NT2/D1 (cell line): ENCODE results near the gene ABI2.
"Not testable (repeated sequence)": the region's sequence is repeated elsewhere in the genome, so short reads cannot be mapped to it uniquely, and the experiment has no call there.

Experiments used
- DNase-seq: peaks from one replicate; pipeline ENCODE4 v3.0.0-alpha.2; 2011; ENCODE audit warnings: low read depth, low spot score
- H3K27me3 ChIP-seq: 2 replicates; pipeline ENCODE4 v1.6.0; 2011; ENCODE audit warnings: mild to moderate bottlenecking; ENCODE audit not compliant: insufficient read length, insufficient read depth
- H3K36me3 ChIP-seq: 2 replicates; pipeline ENCODE4 v1.6.1; 2011; ENCODE audit warnings: mild to moderate bottlenecking, low read length, mixed read lengths; ENCODE audit not compliant: insufficient read depth, insufficient read length
- H3K4me1 ChIP-seq: 2 replicates; pipeline ENCODE4 v1.5.1; 2011; ENCODE audit not compliant: insufficient read depth, insufficient read length
- H3K4me3 ChIP-seq: 2 replicates; pipeline ENCODE4 v1.5.1; 2011; ENCODE audit warnings: low read depth; ENCODE audit not compliant: insufficient read length
- H3K9ac ChIP-seq: 2 replicates; pipeline ENCODE4 v1.6.0; 2011; ENCODE audit warnings: low read depth; ENCODE audit not compliant: insufficient read length
- H3K9me3 ChIP-seq: 2 replicates; pipeline ENCODE4 v1.5.1; 2011; ENCODE audit warnings: mild to moderate bottlenecking, low read length; ENCODE audit not compliant: insufficient read depth
- SUZ12 ChIP-seq: IDR thresholded peaks from 2 replicates; pipeline ENCODE4 v1.6.1; 2011; ENCODE audit not compliant: insufficient read length, insufficient read depth; ENCODE audit errors: extremely low read depth
- YY1 ChIP-seq: IDR thresholded peaks from 2 replicates; pipeline ENCODE4 v1.6.1; 2011; ENCODE audit not compliant: insufficient read length, insufficient read depth
- ZNF274 ChIP-seq: IDR thresholded peaks from 2 replicates; pipeline ENCODE4 v1.6.1; 2011; ENCODE audit warnings: mild to moderate bottlenecking, low read depth, low read length

ABI2 gene

DNA sequence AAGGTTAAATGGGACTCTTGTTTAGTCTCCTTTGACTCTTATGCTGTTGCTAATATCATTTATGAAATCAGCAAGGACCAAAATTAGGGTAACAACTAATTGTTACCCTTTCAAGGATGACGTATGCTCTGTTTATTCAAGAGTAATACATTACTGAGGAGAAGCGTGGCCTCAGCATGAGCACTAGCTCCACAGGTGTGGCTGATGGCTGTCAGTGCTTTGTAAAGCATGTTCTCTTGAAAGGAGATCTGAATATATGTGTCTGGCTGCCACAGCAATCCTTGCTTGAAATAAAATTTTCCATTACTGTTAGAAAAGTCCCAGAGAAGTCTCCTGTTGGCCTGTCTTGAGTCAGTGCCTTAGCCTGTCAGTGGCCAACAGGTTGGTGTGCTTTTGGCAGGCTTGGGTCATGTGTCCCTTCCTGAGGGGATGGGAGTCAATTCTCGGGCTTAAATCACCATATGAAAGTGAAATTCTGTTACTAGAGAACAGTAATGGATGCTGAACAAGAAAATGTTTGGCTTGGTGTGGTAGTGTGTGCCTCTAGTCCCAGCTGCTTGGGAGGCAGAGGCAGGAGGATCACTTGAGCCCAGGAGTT, 32.7 kb downstream of the ABI2 start:
- Histone ChIP-seq H3K9me3 (0 out of 2 replicates have a peak, but pooled peaks cover 3% of the 10 kb centered on the region), H3K9ac (no peak overlapping the region), H3K4me1 (no peaks in the 10 kb centered on the region), H3K27me3 (no peaks in the 10 kb centered on the region), H3K4me3 (no peak overlapping the region), H3K36me3 (no peaks in the 10 kb centered on the region)
- no peak for DNase-seq
- TF ChIP-seq SUZ12 = no peak
- no peak for TF ChIP-seq YY1
- no peak for TF ChIP-seq ZNF274

DNA sequence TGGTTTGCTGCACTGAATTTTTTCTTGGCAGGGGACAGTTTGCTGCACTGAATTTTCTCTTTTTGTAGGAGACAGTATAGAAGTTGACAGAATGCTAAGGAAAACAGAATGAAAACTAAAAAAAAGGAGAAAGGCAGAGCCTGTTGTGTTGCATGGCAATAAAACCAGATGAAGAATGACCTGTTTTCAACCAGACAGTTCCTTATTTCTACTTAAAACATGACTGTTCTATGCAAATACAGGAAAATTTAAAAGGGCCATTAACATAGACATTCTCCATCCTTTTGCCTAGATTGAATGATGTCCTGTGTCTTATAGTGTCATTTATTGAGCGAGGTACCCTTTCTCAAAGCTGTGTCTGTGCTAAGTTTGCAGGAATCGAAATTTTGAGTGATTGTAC, 33.3 kb downstream of the ABI2 start:
- no peaks in the 10 kb centered on the region for H3K4me1 ChIP-seq
- no peak overlapping the region for H3K4me3 ChIP-seq
- no peak for TF ChIP-seq ZNF274
- no peak for TF ChIP-seq YY1
- no peak for TF ChIP-seq SUZ12
- no peak overlapping the region for H3K9ac ChIP-seq
- DNase-seq = no peak
- H3K36me3 ChIP-seq = no peaks in the 10 kb centered on the region
- 0 out of 2 replicates have a peak, but pooled peaks cover 3% of the 10 kb centered on the region for H3K9me3 ChIP-seq
- H3K27me3 ChIP-seq = no peaks in the 10 kb centered on the region

DNA sequence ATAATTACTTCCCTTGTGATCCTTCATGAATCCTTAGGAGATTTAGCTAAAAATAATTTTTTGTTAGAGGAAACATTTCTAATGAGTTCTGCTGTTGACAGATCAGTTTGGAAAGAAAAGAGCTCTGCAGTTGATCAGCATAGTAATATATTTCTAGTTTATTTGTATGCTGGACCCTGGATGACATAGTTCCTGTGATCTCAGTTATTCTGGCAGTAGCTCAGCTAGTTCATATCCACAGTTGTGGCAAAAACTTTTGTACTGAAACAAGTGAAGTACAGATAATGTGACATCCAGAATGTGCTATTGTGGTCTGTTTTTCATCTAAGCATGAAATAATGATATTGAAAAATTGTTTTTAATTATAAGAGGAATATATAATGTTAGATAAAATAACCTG, 33.7 kb downstream of the ABI2 start:
- TF ChIP-seq SUZ12 (no peak), ZNF274 (no peak), YY1 (no peak)
- Histone ChIP-seq H3K36me3 (peaks cover 3% of the 10 kb centered on the region), H3K9me3 (0 out of 2 replicates have a peak, but pooled peaks cover 3% of the 10 kb centered on the region), H3K4me3 (no peak overlapping the region), H3K27me3 (no peaks in the 10 kb centered on the region), H3K9ac (no peak overlapping the region), H3K4me1 (no peaks in the 10 kb centered on the region)
- DNase-seq = no peak

GRCh38 chr2:203366639-203367466, 38.7 kb downstream of the ABI2 start:
- TF ChIP-seq ZNF274 (no peak), SUZ12 (no peak), YY1 (no peak)
- no peak overlapping the region for H3K4me3 ChIP-seq
- no peaks in the 10 kb centered on the region for H3K27me3 ChIP-seq
- peaks cover 34% of the 10 kb centered on the region for H3K36me3 ChIP-seq
- peaks cover 12% of the 10 kb centered on the region; the same call in 1 of the 2 replicates for H3K9me3 ChIP-seq
- H3K4me1 ChIP-seq = no peaks in the 10 kb centered on the region
- DNase-seq = no peak
- no peak overlapping the region for H3K9ac ChIP-seq

- H3K27me3 ChIP-seq, H3K4me3 ChIP-seq, H3K4me1 ChIP-seq, H3K9ac ChIP-seq, DNase-seq: not testable (repeated sequence)
- Histone ChIP-seq H3K9me3 (peaks cover 22% of the 10 kb centered on the region; the same call in 1 of the 2 replicates), H3K36me3 (peaks cover 29% of the 10 kb centered on the region)
Measured at GRCh38 chr2:203372706-203373105, 44.5 kb downstream of the ABI2 start.

- Histone ChIP-seq H3K4me3 (no peak overlapping the region), H3K36me3 (peaks cover 10% of the 10 kb centered on the region), H3K9me3 (peaks cover 16% of the 10 kb centered on the region; the same call in 1 of the 2 replicates), H3K27me3 (no peaks in the 10 kb centered on the region), H3K4me1 (no peaks in the 10 kb centered on the region), H3K9ac (no peak overlapping the region)
- no peak for TF ChIP-seq ZNF274
- no peak for TF ChIP-seq SUZ12
- no peak for TF ChIP-seq YY1
- no peak for DNase-seq
Measured at GRCh38 chr2:203376173-203376572, 48.0 kb downstream of the ABI2 start.

DNA sequence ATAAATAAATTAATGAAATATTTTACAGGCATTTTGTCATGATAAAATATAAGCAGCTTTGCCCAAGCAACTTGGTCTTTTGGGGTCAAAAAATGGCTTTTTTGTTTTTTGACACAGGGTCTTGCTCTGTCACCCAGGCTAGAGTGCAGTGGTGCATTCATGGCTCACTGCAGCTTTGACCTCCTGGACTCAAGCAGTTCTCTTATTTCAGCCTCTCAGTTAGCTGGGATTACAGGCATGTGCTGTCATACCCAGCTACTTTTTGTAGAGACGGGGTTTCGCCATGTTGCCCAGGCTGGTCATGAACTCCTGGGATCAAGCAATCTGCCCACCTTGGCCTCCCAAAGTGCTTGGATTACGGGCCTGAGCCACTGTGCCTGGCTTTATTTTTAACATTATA, 51.0 kb downstream of the ABI2 start:
- Histone ChIP-seq H3K9ac (no peak overlapping the region), H3K27me3 (no peaks in the 10 kb centered on the region), H3K4me1 (no peaks in the 10 kb centered on the region), H3K9me3 (0 out of 2 replicates have a peak, but pooled peaks cover under 1% of the 10 kb centered on the region), H3K4me3 (no peak overlapping the region), H3K36me3 (peaks cover 13% of the 10 kb centered on the region)
- TF ChIP-seq YY1 = no peak
- no peak for DNase-seq
